Breast epithelium (tissue), 3 donors: ENCODE measurements around the gene ITM2B.

Experiments used
- POLR2A ChIP-seq: fragments of 450-650 bp; IDR thresholded peaks from one replicate; pipeline ENCODE4 v1.6.1; 2016; ENCODE audit warnings: antibody characterized with exemption, mild to moderate bottlenecking, moderate library complexity
- POLR2AphosphoS5 ChIP-seq, 3 donors: sonication (generic); formaldehyde crosslinking; IDR thresholded peaks; one replicate each; pipeline ENCODE4 v1.6.1; 2017; ENCODE audit warnings: antibody characterized with exemption in 3 of 3
- TF ChIP-seq, protein P1 (sequence below), 3 donors: fragments of 450-650 bp; IDR thresholded peaks; one replicate each; pipeline ENCODE4 v1.5.1; 2016 to 2017; ENCODE audit warnings: antibody characterized with exemption in 3 of 3, mild to moderate bottlenecking in 3 of 3, moderate library complexity in 3 of 3

DNA sequence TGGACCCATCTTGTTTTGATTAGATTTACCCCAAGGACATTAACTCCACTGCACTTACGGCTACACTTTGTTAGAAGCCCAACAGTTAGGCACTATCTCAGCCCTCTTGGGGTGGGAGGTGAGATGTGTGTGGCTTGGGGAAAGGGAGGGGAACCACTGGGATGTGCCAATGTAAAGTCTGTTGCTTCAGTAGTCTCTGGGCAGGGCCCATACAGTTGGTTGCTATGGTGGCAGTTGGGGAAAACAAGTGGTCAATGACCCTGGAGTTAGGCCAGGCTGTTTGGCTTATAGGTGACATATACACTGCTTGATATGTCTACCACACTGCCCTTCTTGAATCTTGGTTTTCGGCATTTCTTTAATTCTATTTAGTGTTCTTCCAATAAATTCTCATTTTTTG is 61.6 kb downstream of the ITM2B start:
- TF ChIP-seq POLR2AphosphoS5 (IDR thresholded peaks at IDR 0.05) = no peak
- TF ChIP-seq, protein P1, sequence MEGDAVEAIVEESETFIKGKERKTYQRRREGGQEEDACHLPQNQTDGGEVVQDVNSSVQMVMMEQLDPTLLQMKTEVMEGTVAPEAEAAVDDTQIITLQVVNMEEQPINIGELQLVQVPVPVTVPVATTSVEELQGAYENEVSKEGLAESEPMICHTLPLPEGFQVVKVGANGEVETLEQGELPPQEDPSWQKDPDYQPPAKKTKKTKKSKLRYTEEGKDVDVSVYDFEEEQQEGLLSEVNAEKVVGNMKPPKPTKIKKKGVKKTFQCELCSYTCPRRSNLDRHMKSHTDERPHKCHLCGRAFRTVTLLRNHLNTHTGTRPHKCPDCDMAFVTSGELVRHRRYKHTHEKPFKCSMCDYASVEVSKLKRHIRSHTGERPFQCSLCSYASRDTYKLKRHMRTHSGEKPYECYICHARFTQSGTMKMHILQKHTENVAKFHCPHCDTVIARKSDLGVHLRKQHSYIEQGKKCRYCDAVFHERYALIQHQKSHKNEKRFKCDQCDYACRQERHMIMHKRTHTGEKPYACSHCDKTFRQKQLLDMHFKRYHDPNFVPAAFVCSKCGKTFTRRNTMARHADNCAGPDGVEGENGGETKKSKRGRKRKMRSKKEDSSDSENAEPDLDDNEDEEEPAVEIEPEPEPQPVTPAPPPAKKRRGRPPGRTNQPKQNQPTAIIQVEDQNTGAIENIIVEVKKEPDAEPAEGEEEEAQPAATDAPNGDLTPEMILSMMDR (IDR thresholded peaks at IDR 0.05) = no peak
- no peak for TF ChIP-seq POLR2A
